GM18861 (cell line): ENCODE results near the gene USP6.
"Not testable (repeated sequence)": the region's sequence is repeated elsewhere in the genome, so short reads cannot be mapped to it uniquely, and the experiment has no call there.

Experiments
- ATAC-seq: cut with Tn5 transposase; IDR thresholded peaks from one replicate; pipeline ENCODE4 v1.9.1; 2021; ENCODE audit not compliant: unreplicated experiment

Gene USP6

DNA sequence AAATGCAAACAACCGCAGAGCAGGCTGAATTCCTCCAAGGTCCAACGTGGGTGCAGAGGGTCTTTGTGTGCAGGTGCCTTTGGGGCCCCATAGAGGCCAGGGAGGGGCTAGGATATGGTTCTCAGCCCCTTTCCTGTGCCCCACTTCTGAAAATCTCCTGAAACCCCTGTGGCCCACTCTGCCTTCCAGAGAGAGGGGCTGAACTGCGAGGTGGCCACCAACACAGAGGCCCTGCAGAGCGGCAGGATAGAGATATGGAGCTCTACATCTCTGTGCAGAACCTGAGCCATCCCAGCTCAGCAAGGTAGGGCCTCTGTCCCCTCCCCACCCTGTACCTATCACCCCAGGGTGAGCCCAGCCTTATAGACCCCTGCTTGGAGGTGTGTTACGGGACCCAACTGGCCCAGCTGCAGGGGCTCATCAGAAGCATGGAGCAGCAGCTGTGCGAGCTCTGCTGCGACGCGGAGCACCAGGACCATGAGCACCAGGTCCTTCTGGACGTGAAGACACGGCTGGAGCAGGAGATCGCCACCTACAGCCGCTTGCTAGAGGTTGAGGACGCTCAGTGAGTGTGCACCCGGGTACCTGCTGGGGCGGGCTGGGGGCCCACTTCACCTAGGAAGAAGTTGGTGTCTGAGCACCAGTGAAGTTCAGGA lies 5.5 kb downstream of the USP6 start:
- no peak for ATAC-seq

GRCh38 chr17:5122056-5122455 lies 6.2 kb downstream of the USP6 start:
- ATAC-seq = not testable (repeated sequence)

DNA sequence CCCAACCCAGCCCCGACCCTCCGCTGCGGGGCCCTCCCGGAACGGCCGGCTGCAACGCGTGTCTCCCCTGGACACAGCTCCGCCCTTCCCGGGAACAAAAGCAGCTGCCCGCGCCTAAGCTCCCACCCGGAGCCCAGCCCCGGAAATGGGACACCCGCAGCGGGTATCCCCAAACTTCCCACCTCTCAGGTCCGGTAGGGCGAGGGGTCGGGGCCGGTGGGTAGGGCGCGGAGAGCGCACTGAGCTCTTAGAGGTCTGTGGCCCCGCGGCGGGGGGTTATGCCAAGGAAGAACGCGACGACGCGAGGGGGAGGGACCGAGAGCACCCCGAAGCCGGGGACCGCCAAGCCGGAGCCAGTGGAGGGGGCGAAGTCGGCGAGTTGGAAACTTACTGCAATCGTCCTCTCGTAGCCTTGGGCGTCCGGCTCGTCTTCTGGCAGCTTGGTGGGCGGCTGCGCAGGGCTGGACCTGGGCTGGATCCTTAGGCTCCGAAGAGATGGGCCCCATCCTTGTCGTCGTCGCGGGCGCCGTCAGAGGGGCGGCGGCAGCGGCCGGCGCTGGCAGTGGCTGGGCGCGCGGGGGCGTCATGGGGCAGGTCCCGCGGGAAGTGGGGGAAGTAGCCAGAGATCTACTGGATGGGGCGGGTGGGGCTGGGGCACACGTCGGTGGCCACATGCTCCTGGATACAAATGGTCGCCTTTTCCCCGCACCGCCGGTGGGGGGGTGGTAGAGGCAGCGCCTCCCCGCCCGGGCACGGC lies 6.9 kb downstream of the USP6 start:
- ATAC-seq = no peak

GRCh38 chr17:5123343-5124124 lies 7.7 kb downstream of the USP6 start:
- no peak for ATAC-seq

DNA sequence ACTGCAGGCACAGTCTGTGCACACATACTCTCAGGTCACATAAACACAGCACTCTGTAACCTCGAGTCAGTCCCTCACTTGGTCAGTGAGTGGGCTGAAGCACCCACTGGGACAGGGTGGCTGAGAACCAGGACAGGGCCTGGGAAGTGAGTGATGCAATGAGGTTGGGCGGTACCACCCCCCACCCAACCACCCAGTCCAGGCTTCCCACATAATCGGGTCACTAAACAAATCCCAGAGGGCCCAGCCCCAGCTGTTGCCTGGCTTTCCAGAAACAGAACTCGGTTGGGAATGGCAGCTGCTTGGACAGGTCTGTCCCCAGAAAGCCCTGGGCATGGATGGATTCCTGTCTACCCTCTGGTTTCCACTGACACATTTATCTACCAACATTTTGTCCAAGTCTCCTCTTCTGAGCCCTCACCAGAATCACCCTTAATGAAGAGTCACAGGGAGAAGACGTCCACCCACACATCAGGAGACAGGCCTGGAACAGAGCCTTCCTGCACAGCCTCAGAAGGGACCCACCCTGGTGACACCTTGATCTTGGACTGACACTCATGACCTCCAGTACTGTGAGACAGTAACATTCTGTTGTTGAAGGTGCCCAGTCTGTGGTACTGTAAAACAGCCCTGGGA lies 8.4 kb downstream of the USP6 start:
- ATAC-seq = not testable (repeated sequence)

DNA sequence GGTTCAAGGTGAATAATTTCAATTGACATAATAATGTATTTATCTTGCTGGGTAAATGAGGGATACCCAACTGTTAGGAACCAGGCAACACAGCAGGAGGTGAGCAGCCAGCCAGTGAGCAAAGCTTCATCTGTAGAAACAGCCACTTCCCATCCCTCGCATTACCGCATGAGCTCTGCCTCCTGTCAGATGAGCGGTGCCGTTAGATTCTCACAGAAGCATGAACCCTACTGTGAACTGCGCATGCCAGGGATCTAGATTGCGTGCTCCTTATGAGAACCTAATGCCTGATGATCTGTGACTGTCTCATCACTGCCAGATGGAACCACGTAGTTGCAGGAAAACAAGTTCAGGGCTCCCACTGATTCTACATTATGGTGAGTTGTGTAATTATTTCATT lies 9.1 kb downstream of the USP6 start:
- ATAC-seq = not testable (repeated sequence)

GRCh38 chr17:5126719-5127488 lies 11.1 kb downstream of the USP6 start:
- ATAC-seq = no peak

GRCh38 chr17:5127910-5128309 lies 12.1 kb downstream of the USP6 start:
- ATAC-seq = no peak

DNA sequence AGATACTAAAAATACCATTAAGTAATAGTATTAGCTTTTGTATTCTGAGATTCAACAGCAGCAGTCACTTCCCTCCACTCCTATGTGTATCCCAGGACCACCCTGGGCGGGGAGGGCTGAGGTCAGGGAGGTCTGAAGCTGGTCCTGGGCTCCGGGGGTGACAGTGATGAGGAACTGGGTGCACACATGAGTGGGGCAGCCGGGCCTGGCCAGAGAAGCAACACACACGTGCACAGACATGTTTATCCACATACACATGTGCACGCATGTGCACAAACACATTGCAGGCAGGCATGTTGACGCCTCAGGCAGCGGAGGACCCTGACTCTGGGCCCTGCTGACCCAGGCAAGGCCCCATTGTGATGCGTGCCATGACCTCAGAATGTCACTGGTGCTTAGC lies 12.6 kb downstream of the USP6 start:
- not testable (repeated sequence) for ATAC-seq

- ATAC-seq = no peak
These were observed 13.2 kb downstream of the USP6 start for GRCh38 chr17:5128905-5129535.

GRCh38 chr17:5129770-5130169 lies 13.9 kb downstream of the USP6 start:
- ATAC-seq = not testable (repeated sequence)

DNA sequence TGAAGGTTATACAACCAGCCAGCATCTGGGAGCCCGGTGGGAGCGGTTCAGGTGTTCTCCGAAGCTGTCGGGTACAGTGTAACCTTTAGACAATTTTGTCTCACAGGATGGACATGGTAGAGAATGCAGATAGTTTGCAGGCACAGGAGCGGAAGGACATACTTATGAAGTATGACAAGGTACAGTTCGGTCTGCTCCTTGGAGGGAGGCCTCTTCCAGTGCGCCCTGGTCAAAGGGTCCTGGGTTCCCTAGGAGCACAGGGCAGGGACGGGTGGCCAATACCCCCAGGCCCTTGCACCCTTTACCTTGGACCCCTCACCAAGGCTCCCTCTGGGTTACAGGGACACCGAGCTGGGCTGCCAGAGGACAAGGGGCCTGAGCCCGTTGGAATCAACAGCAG lies 14.4 kb downstream of the USP6 start:
- ATAC-seq = not testable (repeated sequence)

- not testable (repeated sequence) for ATAC-seq
These were observed 14.9 kb downstream of the USP6 start for GRCh38 chr17:5130687-5131086.

GRCh38 chr17:5131146-5131715 lies 15.4 kb downstream of the USP6 start:
- no peak for ATAC-seq

GRCh38 chr17:5131799-5132502 lies 16.1 kb downstream of the USP6 start:
- not testable (repeated sequence) for ATAC-seq

- ATAC-seq = not testable (repeated sequence)
These were observed 16.8 kb downstream of the USP6 start for GRCh38 chr17:5132503-5133225.

- ATAC-seq = no peak
These were observed 17.5 kb downstream of the USP6 start for GRCh38 chr17:5133311-5133710.

DNA sequence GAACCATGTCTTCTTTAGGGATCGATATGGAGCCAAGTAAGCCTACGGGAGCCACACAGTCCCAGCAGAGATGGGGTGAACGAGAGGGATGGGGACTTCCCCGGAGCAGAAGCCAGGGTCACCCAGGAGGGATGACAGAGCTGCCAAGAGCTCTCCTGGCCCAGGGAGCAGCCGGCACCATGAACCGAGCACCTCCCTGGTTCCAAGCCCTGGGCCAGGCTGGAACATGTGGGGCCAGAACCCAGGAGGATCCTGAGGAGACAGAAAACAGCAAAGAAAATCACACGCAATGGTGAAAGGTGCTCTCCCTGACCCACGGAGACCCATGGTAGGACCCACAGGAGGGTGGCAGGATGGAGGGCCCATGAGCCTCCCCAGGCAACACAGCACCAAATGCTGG lies 18.1 kb downstream of the USP6 start:
- ATAC-seq = not testable (repeated sequence)
